ENCODE measurements around the gene ADAMTS20. TPM values are rescaled to one million over a fixed set of nuclear protein-coding genes. Genes with fewer than 3 reads are reported as not detected.
A peak's percentile ranks its signal among the peaks of the same experiment; 100 is the strongest.

Gene ADAMTS20
- total and polyA plus RNA-seq, 8 donors: not detected

GRCh38 chr12:43459285-43459684, 92.7 kb downstream of the ADAMTS20 start:
- no peak for ATAC-seq
- FAIRE-seq: no peak
- Histone ChIP-seq H3K36me3 (no peaks in the 10 kb centered on the region), H3K9me3 (no peaks in the 10 kb centered on the region), H3K27ac (no peak overlapping the region), H3K4me3 (no peak overlapping the region), H3K27me3 (no peaks in the 10 kb centered on the region), H3K4me1 (no peaks in the 10 kb centered on the region)
- WGBS, 2 donors: 69 to 78% methylated on average over 4 of the region's 4 CpGs
- TF ChIP-seq, protein P1, sequence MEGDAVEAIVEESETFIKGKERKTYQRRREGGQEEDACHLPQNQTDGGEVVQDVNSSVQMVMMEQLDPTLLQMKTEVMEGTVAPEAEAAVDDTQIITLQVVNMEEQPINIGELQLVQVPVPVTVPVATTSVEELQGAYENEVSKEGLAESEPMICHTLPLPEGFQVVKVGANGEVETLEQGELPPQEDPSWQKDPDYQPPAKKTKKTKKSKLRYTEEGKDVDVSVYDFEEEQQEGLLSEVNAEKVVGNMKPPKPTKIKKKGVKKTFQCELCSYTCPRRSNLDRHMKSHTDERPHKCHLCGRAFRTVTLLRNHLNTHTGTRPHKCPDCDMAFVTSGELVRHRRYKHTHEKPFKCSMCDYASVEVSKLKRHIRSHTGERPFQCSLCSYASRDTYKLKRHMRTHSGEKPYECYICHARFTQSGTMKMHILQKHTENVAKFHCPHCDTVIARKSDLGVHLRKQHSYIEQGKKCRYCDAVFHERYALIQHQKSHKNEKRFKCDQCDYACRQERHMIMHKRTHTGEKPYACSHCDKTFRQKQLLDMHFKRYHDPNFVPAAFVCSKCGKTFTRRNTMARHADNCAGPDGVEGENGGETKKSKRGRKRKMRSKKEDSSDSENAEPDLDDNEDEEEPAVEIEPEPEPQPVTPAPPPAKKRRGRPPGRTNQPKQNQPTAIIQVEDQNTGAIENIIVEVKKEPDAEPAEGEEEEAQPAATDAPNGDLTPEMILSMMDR (IDR thresholded peaks at IDR 0.05): no peak
- no peak for DNase-seq
- intact Hi-C loops (cut with DNase I): no loop called here

DNA sequence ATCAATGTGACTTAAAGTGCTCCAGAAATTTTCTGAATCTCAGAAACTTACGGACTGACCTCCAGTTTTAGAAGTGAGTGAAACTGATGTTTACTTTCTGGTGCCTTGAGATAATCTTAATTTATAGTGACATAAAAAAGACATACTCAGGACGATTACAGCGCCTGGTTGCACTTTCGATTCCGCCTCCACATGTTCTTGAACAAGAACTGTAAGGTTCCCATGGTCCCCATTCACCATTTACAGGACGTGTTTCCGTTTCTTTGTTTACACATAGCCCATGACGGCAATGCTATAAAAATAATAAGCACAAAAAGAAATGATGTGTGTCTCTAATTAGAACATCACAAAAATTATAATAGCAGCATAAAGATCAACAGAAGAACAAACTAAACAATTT, 98.2 kb downstream of the ADAMTS20 start:
- H3K27me3 ChIP-seq: no peaks in the 10 kb centered on the region
- intact Hi-C loops (cut with DNase I): no loop called here
- no peak overlapping the region for H3K27ac ChIP-seq
- TF ChIP-seq, protein P1 (IDR thresholded peaks at IDR 0.05): no peak
- ATAC-seq: no peak
- no peak overlapping the region for H3K4me3 ChIP-seq
- no peak for DNase-seq
- no peaks in the 10 kb centered on the region for H3K36me3 ChIP-seq
- no peak for FAIRE-seq
- no peaks in the 10 kb centered on the region for H3K9me3 ChIP-seq
- no peaks in the 10 kb centered on the region for H3K4me1 ChIP-seq
- WGBS, 2 donors: 75 to 83% methylated on average over 8 of the region's 8 CpGs

DNA sequence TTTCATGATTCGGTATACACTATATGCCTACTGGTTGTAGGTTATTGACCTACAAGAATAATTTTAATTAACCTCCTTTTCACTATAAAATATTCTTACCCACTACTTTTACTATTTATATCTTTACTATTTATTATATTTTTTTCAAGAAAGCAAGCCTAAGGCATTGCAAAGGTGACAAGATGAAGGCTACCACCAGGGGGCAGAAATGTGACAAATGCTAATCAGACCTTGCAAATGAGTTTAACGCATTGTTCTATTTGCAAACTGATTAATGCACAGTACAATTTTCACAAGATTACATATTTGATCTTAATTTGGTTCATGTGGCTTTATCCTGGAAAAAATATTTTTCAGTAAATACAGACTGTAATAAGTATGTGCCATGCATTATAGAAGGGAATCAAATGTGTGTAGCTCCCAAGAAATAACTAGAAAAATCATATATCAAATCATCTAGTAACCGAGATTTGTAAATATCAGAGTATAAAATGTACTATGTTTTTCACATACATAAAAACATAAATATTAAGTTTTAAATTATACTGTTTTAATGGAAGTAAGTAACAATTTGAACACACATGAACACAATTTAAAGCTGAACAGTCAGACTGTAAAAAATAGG, 107.0 kb downstream of the ADAMTS20 start:
- FAIRE-seq (peak; percentile 80), ATAC-seq (peak in 2 of 4 donors; percentile 49 to 60), DNase-seq (peak in 4 of 6 donors; percentile 8 to 51 (median 24))
- Histone ChIP-seq H3K27me3 (peaks cover 0 to 2% (median 0%) of the 10 kb centered on the region in 4 donors), H3K4me1 (no peaks in the 10 kb centered on the region), H3K9me3 (no peaks in the 10 kb centered on the region), H3K27ac (no peak overlapping the region), H3K4me3 (no peak overlapping the region), H3K36me3 (no peaks in the 10 kb centered on the region)
- WGBS, 2 donors: 33 to 37% methylated on average over 3 of the region's 3 CpGs
- TF ChIP-seq, protein P1 (IDR thresholded peaks at IDR 0.05): peak; percentile 40 to 61 (median 56)
- intact Hi-C loops (cut with DNase I): loop anchor here in 1 of 3 donors (10.0 kb wide), 1 partner anchor 440 kb away; no protein-coding TSS in a partner anchor

- Histone ChIP-seq H3K4me3 (no peak overlapping the region), H3K9me3 (no peaks in the 10 kb centered on the region), H3K27ac (no peak overlapping the region), H3K36me3 (no peaks in the 10 kb centered on the region), H3K27me3 (no peaks in the 10 kb centered on the region), H3K4me1 (no peaks in the 10 kb centered on the region)
- intact Hi-C loops (cut with DNase I): no loop called here
- FAIRE-seq (no peak), DNase-seq (no peak), ATAC-seq (no peak)
- WGBS, 2 donors: 85 to 89% methylated on average over 4 of the region's 4 CpGs
- TF ChIP-seq, protein P1 (IDR thresholded peaks at IDR 0.05): no peak
These were observed 115.4 kb downstream of the ADAMTS20 start for GRCh38 chr12:43436597-43436996.

DNA sequence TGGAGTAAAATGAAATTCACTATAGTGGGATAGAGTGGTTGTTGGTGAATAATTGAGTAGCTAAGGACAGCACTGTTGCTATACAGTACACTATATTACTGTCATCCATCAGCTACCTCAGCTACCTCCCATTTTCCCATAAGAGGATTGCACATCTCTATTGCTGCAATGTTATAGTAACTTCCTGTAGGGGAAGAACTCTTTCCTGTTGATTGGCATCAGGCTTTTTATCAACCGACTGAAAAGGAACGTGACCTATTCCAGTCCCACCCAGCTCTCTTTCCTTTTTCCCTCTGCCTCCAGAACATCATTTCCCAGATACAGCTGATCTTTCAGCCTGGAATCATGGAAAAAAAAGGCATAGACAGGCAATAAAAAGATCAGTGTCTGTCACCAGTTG, 117.4 kb downstream of the ADAMTS20 start:
- H3K36me3 ChIP-seq: no peaks in the 10 kb centered on the region
- FAIRE-seq: no peak
- H3K27ac ChIP-seq: no peak overlapping the region
- WGBS, 2 donors: 20 to 70% methylated on average over 2 of the region's 2 CpGs
- TF ChIP-seq, protein P1 (IDR thresholded peaks at IDR 0.05): no peak
- no peaks in the 10 kb centered on the region for H3K4me1 ChIP-seq
- DNase-seq: no peak
- H3K4me3 ChIP-seq: no peak overlapping the region
- intact Hi-C loops (cut with DNase I): no loop called here
- no peak for ATAC-seq
- no peaks in the 10 kb centered on the region for H3K9me3 ChIP-seq
- no peaks in the 10 kb centered on the region for H3K27me3 ChIP-seq

All from pancreas (tissue), 10 donors.